Spinal cord (tissue), 10 donors: ENCODE results near the gene CRISP2. TPM values are rescaled to one million over a fixed set of nuclear protein-coding genes. Genes with fewer than 3 reads are reported as not detected.
"Not testable (repeated sequence)": the region's sequence is repeated elsewhere in the genome, so short reads cannot be mapped to it uniquely, and the experiment has no call there.

Experiments
- DNase-seq, 6 donors: peaks; one replicate each; pipeline versions ENCODE4 v3.0.0 to v3.0.0-alpha.2; 2013 to 2015; ENCODE audit warnings: low spot score in 6 of 6, low read depth in 4 of 6
- H3K27ac ChIP-seq: one replicate; pipeline ENCODE4 v1.5.1; 2013; ENCODE audit warnings: low read depth, low read length, control low read depth
- H3K27me3 ChIP-seq: one replicate; pipeline ENCODE4 v1.6.1; 2013; ENCODE audit warnings: low read length; ENCODE audit not compliant: control insufficient read depth, insufficient read depth
- H3K36me3 ChIP-seq: one replicate; pipeline ENCODE4 v1.6.1; 2013; ENCODE audit warnings: low read length; ENCODE audit not compliant: control insufficient read depth, insufficient read depth
- H3K4me1 ChIP-seq: one replicate; pipeline ENCODE4 v1.6.1; 2013; ENCODE audit warnings: low read length; ENCODE audit not compliant: control insufficient read depth, insufficient read depth
- H3K4me3 ChIP-seq: one replicate; pipeline ENCODE4 v1.5.1; 2013; ENCODE audit warnings: low read depth, low read length, control low read depth
- H3K9me3 ChIP-seq: one replicate; pipeline ENCODE4 v1.6.1; 2013; ENCODE audit warnings: low read length; ENCODE audit not compliant: control insufficient read depth, insufficient read depth
- WGBS: methylation state at CpG from one replicate; pipeline ENCODE4 v1.1.5; 2013; ENCODE audit warnings: missing lambda C conversion rate; ENCODE audit not compliant: insufficient coverage; 5-methylcytosine and 5-hydroxymethylcytosine counted together
- long read RNA-seq, 4 donors: transcript quantifications; one replicate each; lab custom pipeline, GENCODE V29; 2026
- polyA plus RNA-seq, 2 donors: library from polyadenylated mRNA; unstranded; fragments of 120-200 nt; gene quantifications; one replicate each; pipeline ENCODE4 v1.2.1, GENCODE V29; 2013; ENCODE audit not compliant: insufficient read length in 2 of 2
- total RNA-seq, 2 donors: library from RNA; depleted of rRNA in 1 of 2; stranded (reverse); fragments of 120-200 nt in 1 of 2; fragments of >200 nt in 1 of 2; gene quantifications; one replicate each; pipeline versions ENCODE4 v1.2.3 to v1.2.4, GENCODE V29; 2013 to 2014
- donor health status: healthy.

Gene CRISP2
- total RNA-seq (1 to 10 TPM in 1 of 2 donors, under 1 TPM in 1; 0.44 to 1.2 TPM), polyA plus RNA-seq (1 to 10 TPM; 2.5 to 2.6 TPM)
- long read RNA-seq, donor 1, partial matches to known transcripts: 0 of 1 reads
- long read RNA-seq, donor 1, other reads (novel, unspliced or antisense): 0 of 1 reads
- long read RNA-seq, donor 2: 0 reads
- long read RNA-seq, donor 3: 0 reads
- long read RNA-seq, donor 4, partial matches to known transcripts: 0 of 1 reads
- long read RNA-seq, donor 4, other reads (novel, unspliced or antisense): 0 of 1 reads

GRCh38 chr6:49713346-49713745 lies at the start of gene CRISP2:
CRISP2 (minus strand) TSS chr6:49713543; CDS start chr6:49709196, 4,347 bp downstream.
- H3K4me3 ChIP-seq: peak within 1 kb of the TSS; percentile 20
- H3K27ac ChIP-seq: no peak within 1 kb of the TSS
- no peaks in the 10 kb centered on the region for H3K9me3 ChIP-seq
- WGBS: 38% methylated on average over 20 of the region's 26 CpGs
- DNase-seq: peak in 4 of 6 donors; percentile 11 to 83 (median 28)
- H3K27me3 ChIP-seq: no peaks in the 10 kb centered on the region
- peaks cover 5% of the 10 kb centered on the region for H3K4me1 ChIP-seq
- H3K36me3 ChIP-seq: no peaks in the 10 kb centered on the region

GRCh38 chr6:49744259-49744658 lies 30.9 kb upstream of the CRISP2 start, which contains the start of gene CRISP3:
CRISP3 (minus strand) TSS chr6:49744388; CDS start chr6:49744367, 21 bp downstream.
- Histone ChIP-seq H3K4me3 (no peak within 1 kb of the TSS), H3K27ac (no peak within 1 kb of the TSS), H3K27me3 (no peaks in the 10 kb centered on the region), H3K4me1 (no peaks in the 10 kb centered on the region), H3K36me3 (no peaks in the 10 kb centered on the region), H3K9me3 (no peaks in the 10 kb centered on the region)
- no CpG with 5 or more reads among the region's 1 CpG for WGBS
- DNase-seq: no peak

- Histone ChIP-seq H3K4me3 (no peak overlapping the region), H3K9me3 (no peaks in the 10 kb centered on the region), H3K27me3 (no peaks in the 10 kb centered on the region), H3K4me1 (no peaks in the 10 kb centered on the region), H3K27ac (no peak overlapping the region), H3K36me3 (no peaks in the 10 kb centered on the region)
- WGBS: no CpG with 5 or more reads among the region's 4 CpGs
- DNase-seq: no peak
Measured at GRCh38 chr6:49743429-49743828, 30.1 kb upstream of the CRISP2 start.

- no peaks in the 10 kb centered on the region for H3K36me3 ChIP-seq
- no peaks in the 10 kb centered on the region for H3K4me1 ChIP-seq
- H3K27me3 ChIP-seq: no peaks in the 10 kb centered on the region
- no peak overlapping the region for H3K27ac ChIP-seq
- no peaks in the 10 kb centered on the region for H3K9me3 ChIP-seq
- no peak for DNase-seq
- no peak overlapping the region for H3K4me3 ChIP-seq
- WGBS: no CpG with 5 or more reads among the region's 2 CpGs
Measured at GRCh38 chr6:49739423-49739822, 26.1 kb upstream of the CRISP2 start.

- Histone ChIP-seq H3K4me3 (no peak overlapping the region), H3K27me3 (no peaks in the 10 kb centered on the region), H3K36me3 (no peaks in the 10 kb centered on the region), H3K4me1 (no peaks in the 10 kb centered on the region), H3K9me3 (no peaks in the 10 kb centered on the region), H3K27ac (no peak overlapping the region)
- no peak for DNase-seq
- no CpG with 5 or more reads among the region's 4 CpGs for WGBS
Measured at GRCh38 chr6:49736017-49736508, 22.7 kb upstream of the CRISP2 start.

- no CpG with 5 or more reads among the region's 2 CpGs for WGBS
- Histone ChIP-seq H3K9me3 (no peaks in the 10 kb centered on the region), H3K27ac (no peak overlapping the region), H3K27me3 (no peaks in the 10 kb centered on the region), H3K4me1 (no peaks in the 10 kb centered on the region), H3K4me3 (no peak overlapping the region), H3K36me3 (no peaks in the 10 kb centered on the region)
- no peak for DNase-seq
Measured at GRCh38 chr6:49733680-49734079, 20.3 kb upstream of the CRISP2 start.

GRCh38 chr6:49732781-49733180 lies 19.4 kb upstream of the CRISP2 start:
- Histone ChIP-seq H3K9me3 (no peaks in the 10 kb centered on the region), H3K4me1 (no peaks in the 10 kb centered on the region), H3K36me3 (no peaks in the 10 kb centered on the region), H3K4me3 (no peak overlapping the region), H3K27ac (no peak overlapping the region), H3K27me3 (no peaks in the 10 kb centered on the region)
- no CpG with 5 or more reads among the region's 3 CpGs for WGBS
- DNase-seq: no peak

GRCh38 chr6:49730251-49730650 lies 16.9 kb upstream of the CRISP2 start:
- no peak for DNase-seq
- H3K4me3 ChIP-seq: no peak overlapping the region
- no peaks in the 10 kb centered on the region for H3K4me1 ChIP-seq
- no peaks in the 10 kb centered on the region for H3K36me3 ChIP-seq
- H3K9me3 ChIP-seq: no peaks in the 10 kb centered on the region
- H3K27me3 ChIP-seq: no peaks in the 10 kb centered on the region
- no peak overlapping the region for H3K27ac ChIP-seq

GRCh38 chr6:49723917-49724316 lies 10.6 kb upstream of the CRISP2 start:
- H3K9me3 ChIP-seq, H3K4me1 ChIP-seq, H3K36me3 ChIP-seq, H3K27ac ChIP-seq, H3K4me3 ChIP-seq, DNase-seq, H3K27me3 ChIP-seq: not testable (repeated sequence)
- WGBS: no CpG with 5 or more reads among the region's 4 CpGs

GRCh38 chr6:49721297-49721696 lies 8.0 kb upstream of the CRISP2 start:
- no CpG with 5 or more reads among the region's 2 CpGs for whole genome bisulfite sequencing
- DNase-seq: no peak

More at GRCh38 chr6:49721297-49721696, 8.0 kb upstream of the CRISP2 start:
- Histone ChIP-seq H3K4me1 (no peaks in the 10 kb centered on the region), H3K4me3 (no peak overlapping the region), H3K27me3 (no peaks in the 10 kb centered on the region), H3K36me3 (no peaks in the 10 kb centered on the region), H3K27ac (no peak overlapping the region), H3K9me3 (peaks cover 4% of the 10 kb centered on the region)
